PC-9 (cell line): Measurements from ENCODE around the gene SMCO3. TPM values are rescaled to one million over a fixed set of nuclear protein-coding genes. Genes with fewer than 3 reads are reported as not detected.

Experiments used
- BruUV-seq: library from RNA; stranded (reverse); fragments of 400-500 nt; replicated peaks from 2 replicates; lab custom pipeline; 2021; lab: Mats Ljungman, UMichigan
- CTCF ChIA-PET: fragments of 300-600 bp; sonication (Branson Sonifier 250); formaldehyde crosslinking; loops from one replicate; lab custom pipeline; 2022; ENCODE audit warnings: antibody characterized with exemption; lab: Charles Lee
- POLR2A ChIA-PET: fragments of 300-600 bp; sonication (Branson Sonifier 250); formaldehyde crosslinking; loops from one replicate; lab custom pipeline; 2022; ENCODE audit warnings: antibody characterized with exemption; ENCODE audit not compliant: unreplicated experiment; lab: Charles Lee
- DNase-seq, 2 experiments: peaks; one replicate each; pipeline versions ENCODE4 v3.0.0 to v3.0.0-alpha.2; 2015 to 2022; ENCODE audit warnings: mixed read lengths in 1 of 2
- H2AFZ ChIP-seq: fragments of 200-600 bp; sonication (generic); 2 replicates; pipeline ENCODE4 v1.8.1; 2017; ENCODE audit warnings: antibody characterized with exemption
- H3F3A ChIP-seq: fragments of 200-600 bp; sonication (generic); 2 replicates; pipeline ENCODE4 v1.8.1; 2017; ENCODE audit warnings: antibody characterized with exemption, mild to moderate bottlenecking, low read depth; ENCODE audit not compliant: insufficient read depth
- H3K27ac ChIP-seq: fragments of 200-600 bp; sonication (generic); 2 replicates; pipeline ENCODE4 v1.6.1; 2016; ENCODE audit warnings: mixed run types
- H3K27me3 ChIP-seq: fragments of 200-600 bp; sonication (generic); 2 replicates; pipeline ENCODE4 v1.6.1; 2016; ENCODE audit warnings: low read depth, mixed run types; ENCODE audit not compliant: insufficient read depth
- H3K36me3 ChIP-seq: fragments of 200-600 bp; sonication (generic); 2 replicates; pipeline ENCODE4 v1.6.1; 2016; ENCODE audit warnings: low read depth, mixed run types
- H3K4me1 ChIP-seq: fragments of 200-600 bp; sonication (generic); replicated peaks from 2 replicates; pipeline ENCODE4 v1.6.1; 2016; ENCODE audit warnings: mixed run types; ENCODE audit not compliant: insufficient read depth
- H3K4me2 ChIP-seq: fragments of 200-600 bp; sonication (generic); 2 replicates; pipeline ENCODE4 v1.6.1; 2017; ENCODE audit warnings: mixed run types
- H3K4me3 ChIP-seq: fragments of 200-600 bp; sonication (generic); 2 replicates; pipeline ENCODE4 v1.6.1; 2016; ENCODE audit warnings: mixed run types
- H3K79me2 ChIP-seq: fragments of 200-600 bp; sonication (generic); 2 replicates; pipeline ENCODE4 v1.6.1; 2017; ENCODE audit warnings: low read depth, mixed run types
- H3K9me2 ChIP-seq: fragments of 200-600 bp; sonication (generic); 2 replicates; pipeline ENCODE4 v1.8.1; 2017; ENCODE audit warnings: mild to moderate bottlenecking; ENCODE audit not compliant: insufficient read depth
- H3K9me3 ChIP-seq: fragments of 200-600 bp; sonication (generic); 2 replicates; pipeline ENCODE4 v1.8.1; 2016; ENCODE audit warnings: low read depth; ENCODE audit not compliant: insufficient read depth
- H4K20me1 ChIP-seq: fragments of 200-600 bp; sonication (generic); 2 replicates; pipeline ENCODE4 v1.8.1; 2017; ENCODE audit not compliant: insufficient read depth
- EZH2 ChIP-seq: fragments of 200-600 bp; sonication (generic); IDR thresholded peaks from 2 replicates; pipeline ENCODE4 v1.8.0; 2017; ENCODE audit warnings: antibody characterized with exemption, low read depth
- intact Hi-C: fragments of 100-400 bp; cut with micrococcal nuclease; formaldehyde crosslinking; loops from one replicate; pipeline ENCODE4 v1.10.0; 2022; ENCODE audit not compliant: unreplicated experiment
- total RNA-seq: library from RNA; stranded (reverse); gene quantifications from 2 replicates; pipeline ENCODE4 v1.2.3, GENCODE V29; 2021
- TF ChIP-seq, protein P1 (sequence below): fragments of 200-600 bp; sonication (generic); conservative IDR thresholded peaks from 2 replicates; pipeline ENCODE4 v1.6.1; 2017; ENCODE audit warnings: mixed run types, antibody characterized with exemption, mild to moderate bottlenecking, moderate library complexity

Gene SMCO3
- total RNA-seq, 1 experiment from 2014 or later, result not detected

- intact Hi-C loops, result loop anchor here (10.0 kb wide), 2 partner anchors 311 to 609 kb away; no protein-coding TSS in a partner anchor
- Histone ChIP-seq H3K4me3 (no peak within 1 kb of the TSS), H3K27ac (0 out of 2 replicates have a peak within 1 kb of the TSS, but pooled peaks have one; percentile 55)
These were observed 29.5 kb upstream of the SMCO3 start, which contains the start of gene ART4 for GRCh38 chr12:14843425-14843887. Gene ART4 (minus strand): TSS chr12:14843526. CDS start chr12:14843113, 413 bp downstream.

GRCh38 chr12:14842315-14842714 lies 28.3 kb upstream of the SMCO3 start:
- TF ChIP-seq, protein P1, sequence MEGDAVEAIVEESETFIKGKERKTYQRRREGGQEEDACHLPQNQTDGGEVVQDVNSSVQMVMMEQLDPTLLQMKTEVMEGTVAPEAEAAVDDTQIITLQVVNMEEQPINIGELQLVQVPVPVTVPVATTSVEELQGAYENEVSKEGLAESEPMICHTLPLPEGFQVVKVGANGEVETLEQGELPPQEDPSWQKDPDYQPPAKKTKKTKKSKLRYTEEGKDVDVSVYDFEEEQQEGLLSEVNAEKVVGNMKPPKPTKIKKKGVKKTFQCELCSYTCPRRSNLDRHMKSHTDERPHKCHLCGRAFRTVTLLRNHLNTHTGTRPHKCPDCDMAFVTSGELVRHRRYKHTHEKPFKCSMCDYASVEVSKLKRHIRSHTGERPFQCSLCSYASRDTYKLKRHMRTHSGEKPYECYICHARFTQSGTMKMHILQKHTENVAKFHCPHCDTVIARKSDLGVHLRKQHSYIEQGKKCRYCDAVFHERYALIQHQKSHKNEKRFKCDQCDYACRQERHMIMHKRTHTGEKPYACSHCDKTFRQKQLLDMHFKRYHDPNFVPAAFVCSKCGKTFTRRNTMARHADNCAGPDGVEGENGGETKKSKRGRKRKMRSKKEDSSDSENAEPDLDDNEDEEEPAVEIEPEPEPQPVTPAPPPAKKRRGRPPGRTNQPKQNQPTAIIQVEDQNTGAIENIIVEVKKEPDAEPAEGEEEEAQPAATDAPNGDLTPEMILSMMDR, result no peak
- no peak for TF ChIP-seq EZH2
- H3K27ac ChIP-seq, result peak overlapping the region; percentile 55; the same call in 1 of the 2 replicates
- H3K27me3 ChIP-seq, result no peaks in the 10 kb centered on the region
- DNase-seq, result no peak
- H3K9me2 ChIP-seq, result no peaks in the 10 kb centered on the region
- H3K4me1 ChIP-seq, result peaks cover 47% of the 10 kb centered on the region
- POLR2A ChIA-PET, result no interaction called here
- no peaks in the 10 kb centered on the region for H3K79me2 ChIP-seq
- BruUV-seq, result no TSS peak
- CTCF ChIA-PET, result no interaction called here
- intact Hi-C loops, result loop anchor here (10.0 kb wide), 2 partner anchors 312 to 608 kb away; no protein-coding TSS in a partner anchor
- no peaks in the 10 kb centered on the region for H4K20me1 ChIP-seq
- peaks cover 6% of the 10 kb centered on the region; the same call in 1 of the 2 replicates for H3K9me3 ChIP-seq
- H3F3A ChIP-seq, result peaks cover 12% of the 10 kb centered on the region
- H2AFZ ChIP-seq, result no peak overlapping the region
- peak overlapping the region; percentile 18; the same call in 1 of the 2 replicates for H3K4me2 ChIP-seq
- no peak overlapping the region for H3K4me3 ChIP-seq
- no peaks in the 10 kb centered on the region for H3K36me3 ChIP-seq

More at GRCh38 chr12:14843425-14843887, 29.5 kb upstream of the SMCO3 start, which contains the start of gene ART4:
- Histone ChIP-seq H3F3A (0 out of 2 replicates have a peak, but pooled peaks cover 2% of the 10 kb centered on the region), H3K4me1 (peaks cover 36% of the 10 kb centered on the region), H4K20me1 (no peaks in the 10 kb centered on the region), H3K4me2 (no peak within 1 kb of the TSS), H3K27me3 (no peaks in the 10 kb centered on the region), H2AFZ (no peak within 1 kb of the TSS), H3K36me3 (no peaks in the 10 kb centered on the region), H3K79me2 (no peaks in the 10 kb centered on the region), H3K9me3 (peaks cover 6% of the 10 kb centered on the region; the same call in 1 of the 2 replicates), H3K9me2 (no peaks in the 10 kb centered on the region)
- TF ChIP-seq EZH2, result no peak
- TF ChIP-seq, protein P1, result no peak
- BruUV-seq, result no TSS peak
- DNase-seq, result no peak
- ChIA-PET POLR2A (no interaction called here), CTCF (no interaction called here)

- H3K27ac ChIP-seq, result peak overlapping the region; percentile 55
- TF ChIP-seq EZH2, result no peak
- TF ChIP-seq, protein P1, result no peak
- intact Hi-C loops, result loop anchor here (1.0 to 10.0 kb wide), 3 partner anchors 64 to 607 kb away; no protein-coding TSS in a partner anchor
- ChIA-PET CTCF (no interaction called here), POLR2A (interaction anchor here (0.9 kb wide), 1 partner anchor 38 kb away, joined by 7 read pairs; the partner anchor contains the start of genes C12orf60 and WBP11)
- no peaks in the 10 kb centered on the region for H3K36me3 ChIP-seq
- H3K9me2 ChIP-seq, result no peaks in the 10 kb centered on the region
- 0 out of 2 replicates have a peak overlapping the region, but pooled peaks have one; percentile 2 for H3K4me3 ChIP-seq
- peaks cover 18% of the 10 kb centered on the region for H3F3A ChIP-seq
- H3K9me3 ChIP-seq, result peaks cover 6% of the 10 kb centered on the region; the same call in 1 of the 2 replicates
- no peaks in the 10 kb centered on the region for H3K79me2 ChIP-seq
- peak overlapping the region; percentile 24; the same call in 1 of the 2 replicates for H2AFZ ChIP-seq
- H3K4me1 ChIP-seq, result peaks cover 48% of the 10 kb centered on the region
- peak overlapping the region; percentile 18; the same call in 1 of the 2 replicates for H3K4me2 ChIP-seq
- no peaks in the 10 kb centered on the region for H4K20me1 ChIP-seq
- no TSS peak for BruUV-seq
- peak; percentile 70 for DNase-seq
- H3K27me3 ChIP-seq, result no peaks in the 10 kb centered on the region
These were observed 27.8 kb upstream of the SMCO3 start for GRCh38 chr12:14841761-14842160.
